ENCODE measurements around the gene VSIG1. TPM values are rescaled to one million over a fixed set of nuclear protein-coding genes. Genes with fewer than 3 reads are reported as not detected.

Gene VSIG1
- total and polyA plus RNA-seq, 8 donors = 0.58 to 402 (median 116) TPM

DNA sequence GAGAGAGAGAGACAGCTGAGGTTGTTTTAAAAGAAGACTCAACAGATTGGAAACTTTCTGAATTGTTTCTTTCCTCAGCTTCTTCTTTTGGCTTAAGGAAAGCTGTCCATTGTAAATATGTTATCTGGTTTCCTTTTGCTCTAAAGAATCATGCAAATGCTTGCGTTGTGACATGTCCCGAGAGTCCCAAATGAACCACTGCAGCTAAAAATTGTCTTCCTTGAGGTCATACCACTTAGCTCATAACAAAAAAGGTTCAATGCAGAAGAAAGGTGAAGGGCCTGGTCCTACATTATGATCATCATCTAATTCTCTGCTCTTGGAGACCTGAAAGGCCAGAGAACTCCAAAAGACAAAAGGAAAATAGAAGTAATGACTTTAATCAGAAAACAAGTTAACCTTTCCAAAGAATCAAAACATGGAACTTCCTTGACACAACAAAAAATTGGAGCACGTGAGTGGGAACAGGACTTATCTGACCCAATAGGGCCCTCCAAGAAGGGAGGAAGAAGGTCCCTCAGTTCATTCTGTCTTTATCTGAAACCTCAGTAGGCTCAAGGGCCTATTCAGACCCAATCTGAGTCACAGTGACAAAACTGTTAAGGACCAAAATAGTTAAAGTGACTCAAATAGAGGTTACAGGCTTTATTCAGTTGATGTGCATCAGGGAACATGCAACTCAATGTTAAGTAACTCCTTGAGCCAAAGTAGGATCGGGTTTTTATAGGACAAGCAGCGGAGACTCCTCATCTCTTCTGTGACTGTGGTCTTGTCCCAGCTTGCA is 14.7 kb upstream of the VSIG1 start:
- Histone ChIP-seq H3K9me3 (no peaks in the 10 kb centered on the region), H3K4me3 (no peak overlapping the region), H3K27ac (no peak overlapping the region), H3K27me3 (no peaks in the 10 kb centered on the region), H3K4me1 (peaks cover 0 to 24% (median 2%) of the 10 kb centered on the region in 4 donors), H3K36me3 (no peaks in the 10 kb centered on the region)
- no peak for DNase-seq
- TF ChIP-seq, protein P1, sequence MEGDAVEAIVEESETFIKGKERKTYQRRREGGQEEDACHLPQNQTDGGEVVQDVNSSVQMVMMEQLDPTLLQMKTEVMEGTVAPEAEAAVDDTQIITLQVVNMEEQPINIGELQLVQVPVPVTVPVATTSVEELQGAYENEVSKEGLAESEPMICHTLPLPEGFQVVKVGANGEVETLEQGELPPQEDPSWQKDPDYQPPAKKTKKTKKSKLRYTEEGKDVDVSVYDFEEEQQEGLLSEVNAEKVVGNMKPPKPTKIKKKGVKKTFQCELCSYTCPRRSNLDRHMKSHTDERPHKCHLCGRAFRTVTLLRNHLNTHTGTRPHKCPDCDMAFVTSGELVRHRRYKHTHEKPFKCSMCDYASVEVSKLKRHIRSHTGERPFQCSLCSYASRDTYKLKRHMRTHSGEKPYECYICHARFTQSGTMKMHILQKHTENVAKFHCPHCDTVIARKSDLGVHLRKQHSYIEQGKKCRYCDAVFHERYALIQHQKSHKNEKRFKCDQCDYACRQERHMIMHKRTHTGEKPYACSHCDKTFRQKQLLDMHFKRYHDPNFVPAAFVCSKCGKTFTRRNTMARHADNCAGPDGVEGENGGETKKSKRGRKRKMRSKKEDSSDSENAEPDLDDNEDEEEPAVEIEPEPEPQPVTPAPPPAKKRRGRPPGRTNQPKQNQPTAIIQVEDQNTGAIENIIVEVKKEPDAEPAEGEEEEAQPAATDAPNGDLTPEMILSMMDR (IDR thresholded peaks at IDR 0.05) = no peak
- TF ChIP-seq EP300 (IDR thresholded peaks at IDR 0.05) = no peak
- TF ChIP-seq POLR2AphosphoS5 (IDR thresholded peaks at IDR 0.05) = no peak
- TF ChIP-seq POLR2A (IDR thresholded peaks at IDR 0.05) = no peak
- intact Hi-C loops (cut with DNase I; ENCODE audit: low total_unique reads) = no loop called here
- WGBS, 5 donors = 65 to 83% (median 76%) methylated on average over 5 of the region's 5 CpGs

DNA sequence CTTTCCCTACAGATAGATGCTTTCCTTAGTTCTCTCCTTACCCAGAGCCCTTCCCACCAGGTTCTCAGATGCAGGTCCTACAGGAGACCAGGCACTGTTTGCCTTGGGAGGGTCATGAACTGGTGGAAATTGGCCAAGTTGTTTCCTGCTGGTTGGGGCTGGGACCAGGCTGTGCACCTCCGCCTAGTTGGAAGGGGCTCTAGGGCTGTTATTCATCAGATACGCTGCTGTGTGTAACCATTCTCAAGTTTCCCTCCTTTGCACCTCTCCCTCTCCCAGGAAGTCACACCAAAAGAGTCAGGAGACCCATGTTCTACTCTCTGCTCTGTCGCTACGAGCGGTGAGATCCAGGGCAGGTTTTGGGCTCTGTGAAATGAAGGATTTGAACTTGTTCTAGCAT is 11.9 kb upstream of the VSIG1 start:
- H3K4me3 ChIP-seq = no peak overlapping the region
- peak overlapping the region; percentile 61 to 84 (median 72) for H3K27ac ChIP-seq
- peak; percentile 67 to 74 for DNase-seq
- no peaks in the 10 kb centered on the region for H3K36me3 ChIP-seq
- 32 to 81% (median 50%) methylated on average over 5 of the region's 5 CpGs for WGBS, 5 donors
- no peaks in the 10 kb centered on the region for H3K27me3 ChIP-seq
- H3K9me3 ChIP-seq = no peaks in the 10 kb centered on the region
- intact Hi-C loops (cut with DNase I; ENCODE audit: low total_unique reads) = no loop called here
- peak in 2 of 3 donors; percentile 54 to 55 for TF ChIP-seq POLR2AphosphoS5 (IDR thresholded peaks at IDR 0.05)
- TF ChIP-seq POLR2A (IDR thresholded peaks at IDR 0.05) = no peak
- TF ChIP-seq EP300 (IDR thresholded peaks at IDR 0.05) = no peak
- TF ChIP-seq, protein P1 (IDR thresholded peaks at IDR 0.05) = no peak
- peaks cover 0 to 35% (median 2%) of the 10 kb centered on the region in 4 donors for H3K4me1 ChIP-seq

DNA sequence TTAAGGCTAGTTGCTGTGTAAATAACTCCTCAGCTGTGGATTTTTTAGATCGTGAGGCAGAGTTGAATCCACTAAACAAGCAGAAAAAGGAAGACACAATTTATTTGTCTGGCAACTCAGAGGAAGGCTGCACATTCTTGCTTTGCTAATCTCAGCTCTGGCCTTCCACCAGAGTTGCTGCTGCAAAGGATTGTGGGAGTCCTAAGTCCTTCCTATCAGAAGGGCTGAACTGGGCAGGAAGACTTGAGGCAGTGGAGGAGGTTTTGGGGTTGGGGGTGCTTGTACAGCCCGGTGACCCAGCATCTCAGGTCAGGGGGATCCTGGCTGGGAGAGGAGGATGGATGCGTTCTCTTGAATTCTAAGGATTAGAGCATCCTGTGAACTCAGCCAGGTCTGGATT is 11.0 kb upstream of the VSIG1 start:
- intact Hi-C loops (cut with DNase I; ENCODE audit: low total_unique reads) = no loop called here
- peak in 1 of 2 donors; percentile 47 for DNase-seq
- 39 to 61% (median 47%) methylated on average over 2 to 3 of the region's 3 CpGs for WGBS, 5 donors
- Histone ChIP-seq H3K27ac (peak overlapping the region; percentile 61 to 84 (median 72)), H3K9me3 (no peaks in the 10 kb centered on the region), H3K4me1 (peaks cover 0 to 35% (median 2%) of the 10 kb centered on the region in 4 donors), H3K4me3 (no peak overlapping the region), H3K36me3 (no peaks in the 10 kb centered on the region), H3K27me3 (no peaks in the 10 kb centered on the region)
- TF ChIP-seq POLR2AphosphoS5 (IDR thresholded peaks at IDR 0.05) (no peak), POLR2A (IDR thresholded peaks at IDR 0.05) (no peak), EP300 (IDR thresholded peaks at IDR 0.05) (no peak)
- TF ChIP-seq, protein P1 (IDR thresholded peaks at IDR 0.05) = no peak

DNA sequence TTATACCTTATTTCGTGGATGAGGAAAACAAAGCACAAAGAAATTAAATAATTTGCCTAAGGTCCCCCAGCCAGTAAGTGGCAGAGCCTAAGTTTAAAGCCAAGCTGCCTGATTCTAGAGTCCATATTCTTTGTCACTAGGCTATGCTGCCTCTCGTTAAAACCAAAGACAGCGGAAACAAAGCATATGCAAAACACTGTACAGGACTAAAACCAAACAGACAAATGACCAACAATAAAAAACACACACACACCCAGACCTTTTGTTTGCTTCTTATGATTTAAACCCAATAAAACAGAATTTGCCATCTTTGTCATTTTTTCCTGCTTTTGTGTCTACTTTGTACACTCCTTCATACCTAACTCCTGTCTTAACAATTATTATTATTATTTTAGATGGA is 10.1 kb upstream of the VSIG1 start:
- DNase-seq = no peak
- Histone ChIP-seq H3K4me3 (no peak overlapping the region), H3K4me1 (peaks cover 0 to 33% (median 2%) of the 10 kb centered on the region in 4 donors), H3K9me3 (no peaks in the 10 kb centered on the region), H3K27me3 (peaks cover 0 to 5% (median 0%) of the 10 kb centered on the region in 3 donors), H3K36me3 (no peaks in the 10 kb centered on the region), H3K27ac (peak overlapping the region in 4 of 5 donors; percentile 61 to 84 (median 77))
- intact Hi-C loops (cut with DNase I; ENCODE audit: low total_unique reads) = no loop called here
- TF ChIP-seq POLR2A (IDR thresholded peaks at IDR 0.05) (no peak), EP300 (IDR thresholded peaks at IDR 0.05) (no peak), POLR2AphosphoS5 (IDR thresholded peaks at IDR 0.05) (no peak)
- TF ChIP-seq, protein P1 (IDR thresholded peaks at IDR 0.05) = no peak
- WGBS, 5 donors = 56 to 72% (median 58%) methylated on average over 3 of the region's 3 CpGs

Measured in stomach (tissue), 9 donors.